Measurements from ENCODE around the gene ABCB11. TPM values are rescaled to one million over a fixed set of nuclear protein-coding genes. Genes with fewer than 3 reads are reported as not detected.

Gene ABCB11
- total and polyA plus RNA-seq, 9 of the 15 experiments (the other 6 are each of a cell fraction or from before 2014, with no cell fraction given): 0.04 to 0.51 (median 0.10) TPM; not detected in 1

GRCh38 chr2:168935810-168936581 lies 95.1 kb downstream of the ABCB11 start (continued):
- TF ChIP-seq ARID4B (CRISPR knock-in tag; IDR thresholded peaks at IDR 0.05): no peak
- no peak for TF ChIP-seq FIP1L1 (IDR thresholded peaks at IDR 0.05; ENCODE audit: low read depth, low read length, poor library complexity, severe bottlenecking)
- TF ChIP-seq IRF2 (CRISPR knock-in tag; IDR thresholded peaks at IDR 0.05): no peak
- no peak for TF ChIP-seq ZNF830 (CRISPR knock-in tag; IDR thresholded peaks at IDR 0.05)
- TF ChIP-seq PRMT5 (CRISPR knock-in tag; IDR thresholded peaks at IDR 0.05): no peak
- TF ChIP-seq DNMT1 (IDR thresholded peaks at IDR 0.05): no peak
- peak; percentile 69 for TF ChIP-seq EHMT2 (IDR thresholded peaks at IDR 0.05)
- 0 out of 2 replicates have a peak, but pooled peaks have one; percentile 57 for TF ChIP-seq KLF6 (CRISPR knock-in tag; IDR thresholded peaks at IDR 0.05; ENCODE audit: borderline replicate concordance)
- TF ChIP-seq EP300 (IDR thresholded peaks at IDR 0.05; ENCODE audit: low read length): peak; percentile 100
- TF ChIP-seq HDAC6 (IDR thresholded peaks at IDR 0.05; ENCODE audit: low read depth, low read length): no peak
- peak; percentile 99 for TF ChIP-seq HNRNPLL (IDR thresholded peaks at IDR 0.05; ENCODE audit: low read depth, low read length, poor library complexity, severe bottlenecking)
- no peak for TF ChIP-seq BRF1 (IDR thresholded peaks at IDR 0.05; ENCODE audit: borderline replicate concordance, extremely low read depth, insufficient read length)
- no peak for TF ChIP-seq PHF20 (IDR thresholded peaks at IDR 0.05; ENCODE audit: partially characterized antibody)
- peak; percentile 96 for TF ChIP-seq ZNF644 (tag; IDR thresholded peaks at IDR 0.05; ENCODE audit: low read depth)
- no peak for TF ChIP-seq TGIF2 (CRISPR knock-in tag; IDR thresholded peaks at IDR 0.05)
- TF ChIP-seq CXXC5 (CRISPR knock-in tag; IDR thresholded peaks at IDR 0.05): peak; percentile 90
- TF ChIP-seq TCF15 (CRISPR knock-in tag; IDR thresholded peaks at IDR 0.05): no peak
- TF ChIP-seq ZBTB2 (IDR thresholded peaks at IDR 0.05): peak; percentile 93
- TF ChIP-seq RFX7 (CRISPR knock-in tag; IDR thresholded peaks at IDR 0.05): no peak
- no peak for TF ChIP-seq SETDB1 (IDR thresholded peaks at IDR 0.05; ENCODE audit: low read length)
- no peak for TF ChIP-seq ZNF695 (CRISPR knock-in tag; IDR thresholded peaks at IDR 0.05)
- no peak for TF ChIP-seq SIX5 (IDR thresholded peaks at IDR 0.05; ENCODE audit: borderline replicate concordance in 1 of 2, insufficient read depth in 1 of 2, low read depth in 1 of 2, low read length in 2 of 2)
- peak; percentile 99 for TF ChIP-seq GATAD2B (IDR thresholded peaks at IDR 0.05; ENCODE audit: borderline replicate concordance)
- TF ChIP-seq TEAD2 (tag; IDR thresholded peaks at IDR 0.05): no peak; the same call in 1 of the 2 replicates
